ENCODE results near the gene TBC1D30. TPM values are rescaled to one million over a fixed set of nuclear protein-coding genes. Genes with fewer than 3 reads are reported as not detected.

The TBC1D30 gene
- total and polyA plus RNA-seq, 9 of the 15 experiments (the other 6 are each of a cell fraction or from before 2014, with no cell fraction given), result 0.07 to 0.55 (median 0.20) TPM; not detected in 1

DNA sequence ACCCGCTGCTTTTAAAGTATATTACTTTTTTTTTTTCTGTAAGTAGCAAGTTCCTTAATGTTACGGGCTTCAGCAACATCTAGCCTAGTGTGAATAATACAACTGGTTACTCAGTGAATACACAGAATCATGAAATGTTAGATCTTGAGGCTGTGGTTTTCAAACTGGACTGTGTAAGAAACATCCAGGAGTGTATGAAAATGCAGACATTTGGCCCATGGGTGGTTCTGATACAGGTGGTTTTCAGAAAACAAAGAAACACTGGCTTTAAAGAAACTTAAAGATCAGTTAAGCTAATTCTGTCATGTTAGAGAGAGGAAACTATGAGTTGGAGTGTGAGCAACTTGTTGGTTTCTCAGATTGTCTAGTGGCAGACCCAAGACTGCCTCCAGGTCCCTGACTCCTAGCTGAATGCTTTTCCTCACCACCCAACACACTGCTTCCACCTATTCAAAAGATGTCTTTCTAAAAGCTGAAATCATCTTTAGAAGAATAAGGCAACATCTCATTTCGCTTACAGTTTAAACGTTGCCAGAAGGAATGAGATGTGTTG lies 36.1 kb downstream of the TBC1D30 start:
- 0% methylated on average over 4 of the region's 4 CpGs for WGBS (ENCODE audit: insufficient coverage, low coverage, missing lambda C conversion rate)
- CTCF ChIA-PET (ENCODE audit: low intra/inter-chr PET ratio), result no interaction called here
- no peak for FAIRE-seq
- no peak for TF ChIP-seq MED1 (CRISPR knock-in tag; IDR thresholded peaks at IDR 0.05; ENCODE audit: borderline replicate concordance)
- no peak for TF ChIP-seq ZNF75A (CRISPR knock-in tag; IDR thresholded peaks at IDR 0.05)
- TF ChIP-seq TEAD4 (IDR thresholded peaks at IDR 0.05; ENCODE audit: low read length), result no peak
- no peak for TF ChIP-seq TEAD4 (CRISPR knock-in tag; IDR thresholded peaks at IDR 0.05; ENCODE audit: borderline replicate concordance)
- no peak for TF ChIP-seq EGR1 (conservative IDR thresholded peaks at IDR 0.05)
- TF ChIP-seq PCBP2 (IDR thresholded peaks at IDR 0.05; ENCODE audit: low read depth, low read length, poor library complexity, severe bottlenecking), result no peak
- no peak for TF ChIP-seq MCM5 (IDR thresholded peaks at IDR 0.05; ENCODE audit: low read depth)
- TF ChIP-seq STAT5B (CRISPR knock-in tag; IDR thresholded peaks at IDR 0.05), result no peak
- TF ChIP-seq MXI1 (IDR thresholded peaks at IDR 0.05; ENCODE audit: low read depth, low read length), result no peak
- TF ChIP-seq, protein P1, sequence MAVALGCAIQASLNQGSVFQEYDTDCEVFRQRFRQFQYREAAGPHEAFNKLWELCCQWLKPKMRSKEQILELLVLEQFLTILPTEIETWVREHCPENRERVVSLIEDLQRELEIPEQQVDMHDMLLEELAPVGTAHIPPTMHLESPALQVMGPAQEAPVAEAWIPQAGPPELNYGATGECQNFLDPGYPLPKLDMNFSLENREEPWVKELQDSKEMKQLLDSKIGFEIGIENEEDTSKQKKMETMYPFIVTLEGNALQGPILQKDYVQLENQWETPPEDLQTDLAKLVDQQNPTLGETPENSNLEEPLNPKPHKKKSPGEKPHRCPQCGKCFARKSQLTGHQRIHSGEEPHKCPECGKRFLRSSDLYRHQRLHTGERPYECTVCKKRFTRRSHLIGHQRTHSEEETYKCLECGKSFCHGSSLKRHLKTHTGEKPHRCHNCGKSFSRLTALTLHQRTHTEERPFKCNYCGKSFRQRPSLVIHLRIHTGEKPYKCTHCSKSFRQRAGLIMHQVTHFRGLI (CRISPR knock-in tag; IDR thresholded peaks at IDR 0.05), result no peak
- no peak for TF ChIP-seq KLF6 (CRISPR knock-in tag; IDR thresholded peaks at IDR 0.05; ENCODE audit: borderline replicate concordance)
- no peak for TF ChIP-seq ZC3H4 (CRISPR knock-in tag; IDR thresholded peaks at IDR 0.05; ENCODE audit: borderline replicate concordance)
- TF ChIP-seq, protein P2, sequence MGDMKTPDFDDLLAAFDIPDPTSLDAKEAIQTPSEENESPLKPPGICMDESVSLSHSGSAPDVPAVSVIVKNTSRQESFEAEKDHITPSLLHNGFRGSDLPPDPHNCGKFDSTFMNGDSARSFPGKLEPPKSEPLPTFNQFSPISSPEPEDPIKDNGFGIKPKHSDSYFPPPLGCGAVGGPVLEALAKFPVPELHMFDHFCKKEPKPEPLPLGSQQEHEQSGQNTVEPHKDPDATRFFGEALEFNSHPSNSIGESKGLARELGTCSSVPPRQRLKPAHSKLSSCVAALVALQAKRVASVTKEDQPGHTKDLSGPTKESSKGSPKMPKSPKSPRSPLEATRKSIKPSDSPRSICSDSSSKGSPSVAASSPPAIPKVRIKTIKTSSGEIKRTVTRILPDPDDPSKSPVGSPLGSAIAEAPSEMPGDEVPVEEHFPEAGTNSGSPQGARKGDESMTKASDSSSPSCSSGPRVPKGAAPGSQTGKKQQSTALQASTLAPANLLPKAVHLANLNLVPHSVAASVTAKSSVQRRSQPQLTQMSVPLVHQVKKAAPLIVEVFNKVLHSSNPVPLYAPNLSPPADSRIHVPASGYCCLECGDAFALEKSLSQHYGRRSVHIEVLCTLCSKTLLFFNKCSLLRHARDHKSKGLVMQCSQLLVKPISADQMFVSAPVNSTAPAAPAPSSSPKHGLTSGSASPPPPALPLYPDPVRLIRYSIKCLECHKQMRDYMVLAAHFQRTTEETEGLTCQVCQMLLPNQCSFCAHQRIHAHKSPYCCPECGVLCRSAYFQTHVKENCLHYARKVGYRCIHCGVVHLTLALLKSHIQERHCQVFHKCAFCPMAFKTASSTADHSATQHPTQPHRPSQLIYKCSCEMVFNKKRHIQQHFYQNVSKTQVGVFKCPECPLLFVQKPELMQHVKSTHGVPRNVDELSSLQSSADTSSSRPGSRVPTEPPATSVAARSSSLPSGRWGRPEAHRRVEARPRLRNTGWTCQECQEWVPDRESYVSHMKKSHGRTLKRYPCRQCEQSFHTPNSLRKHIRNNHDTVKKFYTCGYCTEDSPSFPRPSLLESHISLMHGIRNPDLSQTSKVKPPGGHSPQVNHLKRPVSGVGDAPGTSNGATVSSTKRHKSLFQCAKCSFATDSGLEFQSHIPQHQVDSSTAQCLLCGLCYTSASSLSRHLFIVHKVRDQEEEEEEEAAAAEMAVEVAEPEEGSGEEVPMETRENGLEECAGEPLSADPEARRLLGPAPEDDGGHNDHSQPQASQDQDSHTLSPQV (IDR thresholded peaks at IDR 0.05), result no peak
- TF ChIP-seq SRF (CRISPR knock-in tag; IDR thresholded peaks at IDR 0.05), result no peak
- TF ChIP-seq ZKSCAN8 (CRISPR knock-in tag; IDR thresholded peaks at IDR 0.05), result no peak
- no peak for TF ChIP-seq C11orf30 (IDR thresholded peaks at IDR 0.05; ENCODE audit: low read depth)
- TF ChIP-seq RAD21 (CRISPR knock-in tag; conservative IDR thresholded peaks at IDR 0.05 in 1 of 2, IDR thresholded peaks at IDR 0.05 in 1 of 2), result no peak
- no peak for TF ChIP-seq NFIX (CRISPR knock-in tag; IDR thresholded peaks at IDR 0.05; ENCODE audit: low read depth)
- no peak for TF ChIP-seq ZNF140 (CRISPR knock-in tag; IDR thresholded peaks at IDR 0.05)

More for the DNA sequence above, 36.1 kb downstream of the TBC1D30 start:
- Histone ChIP-seq H3K4me1 (replicated peaks in 1 of 2; ENCODE audit: control insufficient read depth in 2 of 2, insufficient read depth in 2 of 2, low read length in 2 of 2) (no peaks in the 10 kb centered on the region), H2AFZ (ENCODE audit: low read depth, low read length) (no peak overlapping the region), H3K27ac (ENCODE audit: extremely low read depth, low read depth, low read length) (no peak overlapping the region), H3K79me2 (ENCODE audit: control insufficient read depth, insufficient read depth, low read length) (no peaks in the 10 kb centered on the region), H3K36me3 (ENCODE audit: control insufficient read depth, insufficient read depth, low read length) (no peaks in the 10 kb centered on the region), H3K9me3 (replicated peaks; ENCODE audit: control insufficient read depth, insufficient read depth, low read depth, low read length) (no peaks in the 10 kb centered on the region), H3K9ac (ENCODE audit: insufficient read depth in 1 of 2, low read depth in 2 of 2, low read length in 2 of 2) (no peak overlapping the region), H3K4me2 (ENCODE audit: insufficient read depth, low read length) (no peak overlapping the region), H3K9me1 (ENCODE audit: control insufficient read depth, insufficient read depth, low read length) (no peaks in the 10 kb centered on the region), H3K4me3 (no peak overlapping the region), H3K27me3 (ENCODE audit: control insufficient read depth in 2 of 2, insufficient read depth in 2 of 2, low read length in 2 of 2) (peaks cover 4% of the 10 kb centered on the region in 2 experiments; a peak in 2 of 5 replicates), H4K20me1 (replicated peaks; ENCODE audit: control insufficient read depth, insufficient read depth, low read length) (no peaks in the 10 kb centered on the region)
- BruUV-seq (replicated peaks), result no TSS peak
- intact Hi-C loops (cut with micrococcal nuclease), result no loop called here
- POLR2A ChIA-PET, result no interaction called here
- ATAC-seq (no peak), DNase-seq (ENCODE audit: extremely low read depth in 1 of 4, low spot score in 3 of 4) (no peak)
- in situ Hi-C loops (cut with MboI), result no loop called here
